ENCODE results near the gene KANK2.

- TF ChIP-seq, protein P1, sequence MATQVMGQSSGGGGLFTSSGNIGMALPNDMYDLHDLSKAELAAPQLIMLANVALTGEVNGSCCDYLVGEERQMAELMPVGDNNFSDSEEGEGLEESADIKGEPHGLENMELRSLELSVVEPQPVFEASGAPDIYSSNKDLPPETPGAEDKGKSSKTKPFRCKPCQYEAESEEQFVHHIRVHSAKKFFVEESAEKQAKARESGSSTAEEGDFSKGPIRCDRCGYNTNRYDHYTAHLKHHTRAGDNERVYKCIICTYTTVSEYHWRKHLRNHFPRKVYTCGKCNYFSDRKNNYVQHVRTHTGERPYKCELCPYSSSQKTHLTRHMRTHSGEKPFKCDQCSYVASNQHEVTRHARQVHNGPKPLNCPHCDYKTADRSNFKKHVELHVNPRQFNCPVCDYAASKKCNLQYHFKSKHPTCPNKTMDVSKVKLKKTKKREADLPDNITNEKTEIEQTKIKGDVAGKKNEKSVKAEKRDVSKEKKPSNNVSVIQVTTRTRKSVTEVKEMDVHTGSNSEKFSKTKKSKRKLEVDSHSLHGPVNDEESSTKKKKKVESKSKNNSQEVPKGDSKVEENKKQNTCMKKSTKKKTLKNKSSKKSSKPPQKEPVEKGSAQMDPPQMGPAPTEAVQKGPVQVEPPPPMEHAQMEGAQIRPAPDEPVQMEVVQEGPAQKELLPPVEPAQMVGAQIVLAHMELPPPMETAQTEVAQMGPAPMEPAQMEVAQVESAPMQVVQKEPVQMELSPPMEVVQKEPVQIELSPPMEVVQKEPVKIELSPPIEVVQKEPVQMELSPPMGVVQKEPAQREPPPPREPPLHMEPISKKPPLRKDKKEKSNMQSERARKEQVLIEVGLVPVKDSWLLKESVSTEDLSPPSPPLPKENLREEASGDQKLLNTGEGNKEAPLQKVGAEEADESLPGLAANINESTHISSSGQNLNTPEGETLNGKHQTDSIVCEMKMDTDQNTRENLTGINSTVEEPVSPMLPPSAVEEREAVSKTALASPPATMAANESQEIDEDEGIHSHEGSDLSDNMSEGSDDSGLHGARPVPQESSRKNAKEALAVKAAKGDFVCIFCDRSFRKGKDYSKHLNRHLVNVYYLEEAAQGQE (IDR thresholded peaks at IDR 0.05; ENCODE audit: borderline replicate concordance), result no peak
- no peak for TF ChIP-seq CTCF (IDR thresholded peaks at IDR 0.05; ENCODE audit: poor library complexity, severe bottlenecking)
- no peak for TF ChIP-seq RAD21 (conservative IDR thresholded peaks at IDR 0.05)
- TF ChIP-seq EP300 (conservative IDR thresholded peaks at IDR 0.05; ENCODE audit: poor library complexity, severe bottlenecking), result no peak
- TF ChIP-seq EZH2 (IDR thresholded peaks at IDR 0.05; ENCODE audit: borderline replicate concordance, insufficient read depth, low read length, poor library complexity, severe bottlenecking), result no peak
- no peak for TF ChIP-seq MXI1 (conservative IDR thresholded peaks at IDR 0.05; ENCODE audit: poor library complexity, severe bottlenecking)
- no peak for TF ChIP-seq POLR2AphosphoS5 (IDR thresholded peaks at IDR 0.05)
- TF ChIP-seq TAF1 (IDR thresholded peaks at IDR 0.05; ENCODE audit: low read depth), result no peak
- no peak for TF ChIP-seq SMC3 (conservative IDR thresholded peaks at IDR 0.05; ENCODE audit: poor library complexity)
These were observed 4.4 kb upstream of the KANK2 start for GRCh38 chr19:11201791-11202190.
